Measurements from ENCODE around the gene CALD1.

Gene CALD1

DNA sequence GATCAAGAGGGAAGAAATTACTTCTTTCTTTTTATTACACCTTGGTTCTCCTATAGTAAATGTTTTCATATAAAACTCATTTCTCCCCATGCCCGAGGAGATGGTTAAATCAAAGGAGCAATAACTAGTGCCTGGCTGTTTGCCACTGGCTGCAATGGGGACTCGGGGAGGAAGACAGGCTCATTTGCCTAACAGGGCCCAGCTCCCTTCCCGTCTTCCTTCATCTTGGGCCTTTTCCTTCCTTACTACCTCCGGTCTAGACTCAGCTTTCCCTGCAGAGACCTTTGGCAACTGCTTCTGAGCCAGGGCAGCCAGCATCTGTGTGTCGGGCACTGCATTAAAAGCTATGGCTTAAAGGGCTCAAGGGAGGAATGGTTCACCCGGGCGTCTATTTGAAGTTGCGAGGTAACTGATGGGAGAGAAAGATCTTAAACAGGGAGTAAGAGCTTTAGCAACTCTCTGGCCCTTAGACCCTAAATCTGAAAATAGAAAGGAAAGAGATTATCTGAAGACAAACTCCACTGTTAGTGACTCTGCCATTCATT, 63.5 kb downstream of the CALD1 start:
- TF ChIP-seq CTCF (IDR thresholded peaks at IDR 0.05) = no peak
- no peak overlapping the region for H3K4me3 ChIP-seq (ENCODE audit: low read depth in 1 of 2, low read length in 1 of 2)
- H3K4me1 ChIP-seq (ENCODE audit: control insufficient read depth in 1 of 2, insufficient read depth in 1 of 2, low read depth in 1 of 2, low read length in 1 of 2) = no peaks in the 10 kb centered on the region
- H3K27me3 ChIP-seq = no peaks in the 10 kb centered on the region
- no peak overlapping the region for H3K27ac ChIP-seq
- H3K36me3 ChIP-seq = no peaks in the 10 kb centered on the region
- no peaks in the 10 kb centered on the region for H3K9me3 ChIP-seq

DNA sequence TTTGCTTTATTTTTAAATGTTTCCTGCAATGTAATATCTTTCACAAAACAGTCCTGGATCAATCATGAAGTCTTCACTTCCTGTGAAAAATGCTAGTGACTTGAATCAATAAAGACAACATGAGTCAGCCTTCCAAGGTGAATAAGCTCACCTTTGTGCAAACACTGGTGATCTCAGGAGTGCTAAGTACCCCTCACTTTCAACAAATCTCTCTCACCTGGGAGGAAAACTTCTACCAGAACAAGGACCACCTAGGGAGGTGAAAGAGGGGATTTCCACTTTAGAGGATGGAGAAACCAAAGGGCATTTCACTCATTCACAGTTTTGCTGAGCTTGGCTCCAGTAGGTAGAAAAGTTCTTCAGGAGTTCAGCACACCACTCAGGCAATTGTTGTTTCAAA, 64.8 kb downstream of the CALD1 start:
- TF ChIP-seq CTCF (IDR thresholded peaks at IDR 0.05) = no peak
- Histone ChIP-seq H3K27ac (no peak overlapping the region), H3K36me3 (no peaks in the 10 kb centered on the region), H3K9me3 (no peaks in the 10 kb centered on the region), H3K27me3 (no peaks in the 10 kb centered on the region), H3K4me1 (ENCODE audit: control insufficient read depth in 1 of 2, insufficient read depth in 1 of 2, low read depth in 1 of 2, low read length in 1 of 2) (no peaks in the 10 kb centered on the region), H3K4me3 (ENCODE audit: low read depth in 1 of 2, low read length in 1 of 2) (no peak overlapping the region)

GRCh38 chr7:134845461-134845860, 66.0 kb downstream of the CALD1 start:
- Histone ChIP-seq H3K4me3 (ENCODE audit: low read depth in 1 of 2, low read length in 1 of 2) (no peak overlapping the region), H3K9me3 (no peaks in the 10 kb centered on the region), H3K27ac (no peak overlapping the region), H3K27me3 (no peaks in the 10 kb centered on the region), H3K4me1 (ENCODE audit: control insufficient read depth in 1 of 2, insufficient read depth in 1 of 2, low read depth in 1 of 2, low read length in 1 of 2) (no peaks in the 10 kb centered on the region), H3K36me3 (no peaks in the 10 kb centered on the region)
- TF ChIP-seq CTCF (IDR thresholded peaks at IDR 0.05) = no peak

GRCh38 chr7:134847851-134848588, 68.6 kb downstream of the CALD1 start:
- Histone ChIP-seq H3K27ac (no peak overlapping the region), H3K27me3 (no peaks in the 10 kb centered on the region), H3K4me3 (ENCODE audit: low read depth in 1 of 2, low read length in 1 of 2) (no peak overlapping the region), H3K4me1 (ENCODE audit: control insufficient read depth in 1 of 2, insufficient read depth in 1 of 2, low read depth in 1 of 2, low read length in 1 of 2) (no peaks in the 10 kb centered on the region), H3K36me3 (no peaks in the 10 kb centered on the region), H3K9me3 (no peaks in the 10 kb centered on the region)
- no peak for TF ChIP-seq CTCF (IDR thresholded peaks at IDR 0.05)

- TF ChIP-seq CTCF (IDR thresholded peaks at IDR 0.05) = no peak
- Histone ChIP-seq H3K27me3 (no peaks in the 10 kb centered on the region), H3K36me3 (no peaks in the 10 kb centered on the region), H3K27ac (no peak overlapping the region), H3K4me3 (ENCODE audit: low read depth in 1 of 2, low read length in 1 of 2) (no peak overlapping the region), H3K4me1 (ENCODE audit: control insufficient read depth in 1 of 2, insufficient read depth in 1 of 2, low read depth in 1 of 2, low read length in 1 of 2) (no peaks in the 10 kb centered on the region), H3K9me3 (no peaks in the 10 kb centered on the region)
Observed at GRCh38 chr7:134850066-134850465, 70.6 kb downstream of the CALD1 start.

Data from neutrophil (primary cell).